RWPE2 (cell line): ENCODE measurements around the gene COL2A1.

Source experiments
- ATAC-seq: fragments of 200-7000 bp; cut with Tn5 transposase; 3 replicates; pipeline ENCODE4 v1.9.1; 2021; ENCODE audit warnings: low read depth
- DNase-seq: peaks from one replicate; pipeline ENCODE4 v3.0.0-alpha.2; 2020; ENCODE audit warnings: low spot score
- H3K27ac ChIP-seq: fragments of 450-650 bp; 2 replicates; pipeline ENCODE4 v1.5.1; 2017; ENCODE audit warnings: mild to moderate bottlenecking; ENCODE audit not compliant: poor library complexity, severe bottlenecking
- H3K27me3 ChIP-seq: fragments of 250-450 bp; sonication (Bioruptor Pico); 2 replicates; pipeline ENCODE4 v1.5.1; 2021; ENCODE audit warnings: mild to moderate bottlenecking, moderate library complexity; ENCODE audit not compliant: insufficient read depth, poor library complexity, severe bottlenecking
- H3K36me3 ChIP-seq: fragments of 250-450 bp; sonication (Bioruptor Pico); 2 replicates; pipeline ENCODE4 v1.5.1; 2020; ENCODE audit warnings: low read depth, mild to moderate bottlenecking, moderate library complexity
- H3K4me1 ChIP-seq: fragments of 250-450 bp; sonication (Bioruptor Pico); 2 replicates; pipeline ENCODE4 v1.5.1; 2021; ENCODE audit warnings: mild to moderate bottlenecking, moderate library complexity; ENCODE audit not compliant: insufficient read depth, poor library complexity, severe bottlenecking
- H3K4me3 ChIP-seq: fragments of 250-450 bp; sonication (Bioruptor Pico); 2 replicates; pipeline ENCODE4 v1.5.1; 2021; ENCODE audit warnings: mild to moderate bottlenecking, moderate library complexity; ENCODE audit not compliant: severe bottlenecking
- H3K9me3 ChIP-seq: fragments of 250-450 bp; sonication (Bioruptor Pico); 2 replicates; pipeline ENCODE4 v1.5.1; 2021; ENCODE audit warnings: mild to moderate bottlenecking, moderate library complexity; ENCODE audit not compliant: severe bottlenecking
- TF ChIP-seq, protein P1 (sequence below): fragments of 450-650 bp; IDR thresholded peaks from one replicate; pipeline ENCODE4 v1.5.1; 2017; ENCODE audit warnings: mild to moderate bottlenecking, moderate library complexity; ENCODE audit not compliant: poor library complexity, severe bottlenecking

COL2A1 gene

DNA sequence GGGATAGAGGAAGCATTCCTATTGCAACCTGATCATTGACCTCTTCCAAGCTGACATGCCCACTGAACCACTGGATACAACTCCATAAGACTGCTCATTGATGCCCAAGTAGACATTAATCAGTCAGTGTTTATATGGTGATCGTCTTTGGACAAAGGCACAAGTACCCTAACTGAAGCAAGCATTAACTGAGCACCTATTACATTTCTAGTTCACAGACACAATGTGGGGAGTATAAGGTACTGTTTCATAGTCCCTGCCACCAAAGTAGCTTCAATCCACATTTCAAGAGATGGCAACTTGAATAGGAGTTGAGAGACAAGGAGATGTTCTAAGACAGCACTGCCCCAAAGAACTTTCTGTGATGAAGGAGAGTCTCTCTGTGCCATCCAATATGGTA lies 10.9 kb upstream of the COL2A1 start:
- ATAC-seq: no peak

DNA sequence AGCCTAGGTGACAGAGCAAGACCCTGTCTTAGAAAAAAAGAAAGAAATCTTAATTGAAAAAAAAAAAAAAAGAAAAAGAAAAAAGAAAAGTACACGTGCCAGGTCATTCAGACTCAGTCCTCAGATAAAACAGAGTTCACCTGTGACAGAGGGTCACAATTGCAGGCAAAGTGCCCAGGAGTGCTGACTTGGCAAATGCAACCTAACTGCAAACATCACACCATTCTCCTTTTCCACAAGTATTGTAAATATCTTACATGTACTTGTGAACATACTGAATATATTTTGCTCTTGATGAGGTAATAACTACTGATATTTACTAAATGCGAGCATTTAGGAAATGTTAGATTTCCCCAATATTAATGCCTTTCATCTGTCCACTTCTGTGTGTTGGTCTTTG lies 9.0 kb upstream of the COL2A1 start:
- H3K27ac ChIP-seq: no peak overlapping the region
- no peak for DNase-seq
- peaks cover 15% of the 10 kb centered on the region for H3K27me3 ChIP-seq
- no peaks in the 10 kb centered on the region for H3K9me3 ChIP-seq
- H3K4me1 ChIP-seq: no peaks in the 10 kb centered on the region
- ATAC-seq: no peak
- TF ChIP-seq, protein P1, sequence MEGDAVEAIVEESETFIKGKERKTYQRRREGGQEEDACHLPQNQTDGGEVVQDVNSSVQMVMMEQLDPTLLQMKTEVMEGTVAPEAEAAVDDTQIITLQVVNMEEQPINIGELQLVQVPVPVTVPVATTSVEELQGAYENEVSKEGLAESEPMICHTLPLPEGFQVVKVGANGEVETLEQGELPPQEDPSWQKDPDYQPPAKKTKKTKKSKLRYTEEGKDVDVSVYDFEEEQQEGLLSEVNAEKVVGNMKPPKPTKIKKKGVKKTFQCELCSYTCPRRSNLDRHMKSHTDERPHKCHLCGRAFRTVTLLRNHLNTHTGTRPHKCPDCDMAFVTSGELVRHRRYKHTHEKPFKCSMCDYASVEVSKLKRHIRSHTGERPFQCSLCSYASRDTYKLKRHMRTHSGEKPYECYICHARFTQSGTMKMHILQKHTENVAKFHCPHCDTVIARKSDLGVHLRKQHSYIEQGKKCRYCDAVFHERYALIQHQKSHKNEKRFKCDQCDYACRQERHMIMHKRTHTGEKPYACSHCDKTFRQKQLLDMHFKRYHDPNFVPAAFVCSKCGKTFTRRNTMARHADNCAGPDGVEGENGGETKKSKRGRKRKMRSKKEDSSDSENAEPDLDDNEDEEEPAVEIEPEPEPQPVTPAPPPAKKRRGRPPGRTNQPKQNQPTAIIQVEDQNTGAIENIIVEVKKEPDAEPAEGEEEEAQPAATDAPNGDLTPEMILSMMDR: no peak
- H3K36me3 ChIP-seq: no peaks in the 10 kb centered on the region
- no peak overlapping the region for H3K4me3 ChIP-seq

More for the DNA sequence above, 10.9 kb upstream of the COL2A1 start:
- DNase-seq: no peak
- no peak overlapping the region for H3K27ac ChIP-seq
- no peak overlapping the region for H3K4me3 ChIP-seq
- TF ChIP-seq, protein P1: no peak
- no peaks in the 10 kb centered on the region for H3K36me3 ChIP-seq
- no peaks in the 10 kb centered on the region for H3K9me3 ChIP-seq
- H3K27me3 ChIP-seq: peaks cover 3% of the 10 kb centered on the region
- H3K4me1 ChIP-seq: no peaks in the 10 kb centered on the region

DNA sequence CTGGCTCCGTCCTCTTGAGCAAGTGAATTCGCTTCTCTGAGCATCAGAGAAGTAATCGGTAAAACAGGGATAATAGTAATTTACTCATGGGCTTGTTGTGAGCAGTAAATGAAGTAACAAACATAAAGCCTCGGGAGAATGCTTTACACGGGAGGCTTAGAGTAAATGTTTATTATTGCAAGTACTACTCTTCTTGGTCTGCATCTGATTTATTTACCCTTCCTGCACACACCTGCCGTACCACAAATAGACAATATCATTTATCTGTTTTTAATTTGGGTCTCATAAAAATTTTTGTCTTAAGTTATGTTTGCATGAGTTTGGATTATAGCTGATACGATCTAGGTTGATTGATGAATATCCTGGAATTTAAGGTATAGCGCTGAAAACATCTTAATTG lies 7.8 kb upstream of the COL2A1 start:
- TF ChIP-seq, protein P1: no peak
- ATAC-seq (no peak), DNase-seq (no peak)
- Histone ChIP-seq H3K4me3 (no peak overlapping the region), H3K27me3 (peaks cover 19% of the 10 kb centered on the region), H3K36me3 (no peaks in the 10 kb centered on the region), H3K9me3 (no peaks in the 10 kb centered on the region), H3K4me1 (no peaks in the 10 kb centered on the region), H3K27ac (no peak overlapping the region)

DNA sequence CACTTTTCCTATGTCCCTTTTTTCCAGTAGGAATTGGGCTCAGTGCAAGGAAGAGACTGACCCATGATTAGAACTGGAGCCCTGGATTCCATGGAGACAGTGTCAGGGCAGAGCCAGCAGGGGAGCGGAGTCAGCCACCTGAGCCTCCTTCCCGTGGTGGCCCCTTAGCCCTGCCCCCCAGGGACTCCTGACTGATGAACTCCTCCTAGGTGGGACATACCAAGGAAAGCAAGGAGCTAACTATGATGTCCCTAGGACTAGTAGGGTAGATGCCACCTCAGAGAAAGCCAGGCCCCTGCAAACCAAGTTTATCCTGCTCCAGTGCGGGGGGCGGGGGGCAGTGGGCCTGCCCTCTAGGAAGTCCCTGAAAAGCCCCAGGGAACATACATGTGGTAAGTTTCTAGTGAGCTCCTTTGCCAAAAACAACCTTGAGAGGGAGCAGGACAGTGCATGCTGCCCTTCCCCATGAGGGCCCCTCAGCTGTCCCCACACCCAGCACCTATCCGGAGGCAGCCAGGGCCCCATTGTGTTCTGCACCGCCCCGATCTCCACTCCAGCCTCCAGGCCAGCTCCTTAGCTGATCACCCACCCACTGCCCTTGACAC lies 6.2 kb upstream of the COL2A1 start:
- no peak for ATAC-seq
- no peaks in the 10 kb centered on the region for H3K9me3 ChIP-seq
- H3K27me3 ChIP-seq: peaks cover 35% of the 10 kb centered on the region

DNA sequence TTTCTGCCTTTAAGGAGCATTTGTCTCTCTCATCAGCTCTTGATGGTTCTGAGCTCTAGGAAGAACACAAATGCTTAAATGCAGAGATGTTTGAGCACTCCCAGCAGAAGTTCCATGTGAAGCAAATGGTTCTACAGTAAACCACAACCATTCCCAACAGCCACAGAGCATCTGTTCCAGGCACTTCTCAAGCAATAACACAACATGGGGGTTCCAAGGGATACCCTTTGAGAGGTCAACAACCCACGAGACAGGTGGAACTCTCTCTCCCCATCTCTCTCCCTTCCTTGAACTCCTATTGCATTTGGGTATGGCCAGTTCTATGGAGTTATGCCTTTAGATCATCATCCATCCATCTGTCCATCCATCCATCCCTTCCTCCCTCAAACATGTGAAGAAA lies 5.2 kb upstream of the COL2A1 start:
- Histone ChIP-seq H3K4me1 (no peaks in the 10 kb centered on the region), H3K27me3 (peaks cover 45% of the 10 kb centered on the region), H3K36me3 (no peaks in the 10 kb centered on the region), H3K4me3 (no peak overlapping the region), H3K27ac (no peak overlapping the region), H3K9me3 (no peaks in the 10 kb centered on the region)
- no peak for DNase-seq
- no peak for ATAC-seq
- TF ChIP-seq, protein P1: no peak

More for the DNA sequence above, 6.2 kb upstream of the COL2A1 start:
- Histone ChIP-seq H3K4me1 (no peaks in the 10 kb centered on the region), H3K4me3 (no peak overlapping the region), H3K27ac (no peak overlapping the region), H3K36me3 (no peaks in the 10 kb centered on the region)
- DNase-seq: no peak
- TF ChIP-seq, protein P1: no peak
